ENCODE measurements around the gene POFUT1. TPM values are rescaled to one million over a fixed set of nuclear protein-coding genes. Genes with fewer than 3 reads are reported as not detected.
A peak's percentile ranks its signal among the peaks of the same experiment; 100 is the strongest.

POFUT1 gene
- total and polyA plus RNA-seq, 9 of the 15 experiments (the other 6 are each of a cell fraction or from before 2014, with no cell fraction given) = 3.5 to 44.7 (median 23.5) TPM

GRCh38 chr20:32189123-32189410, 18.6 kb upstream of the POFUT1 start:
- Histone ChIP-seq H3K4me1 (replicated peaks in 1 of 2; ENCODE audit: control insufficient read depth in 2 of 2, insufficient read depth in 2 of 2, low read length in 2 of 2) (peaks cover 0 to 2% of the 10 kb centered on the region in 2 experiments; a peak in 1 of 5 replicates), H3K9me3 (replicated peaks; ENCODE audit: control insufficient read depth, insufficient read depth, low read depth, low read length) (no peaks in the 10 kb centered on the region), H3K9me1 (ENCODE audit: control insufficient read depth, insufficient read depth, low read length) (no peaks in the 10 kb centered on the region), H4K20me1 (replicated peaks; ENCODE audit: control insufficient read depth, insufficient read depth, low read length) (no peaks in the 10 kb centered on the region), H3K79me2 (ENCODE audit: control insufficient read depth, insufficient read depth, low read length) (no peaks in the 10 kb centered on the region), H3K4me2 (ENCODE audit: insufficient read depth, low read length) (no peak overlapping the region), H3K4me3 (no peak overlapping the region), H3K36me3 (ENCODE audit: control insufficient read depth, insufficient read depth, low read length) (peaks cover 7% of the 10 kb centered on the region; the same call in 1 of the 3 replicates), H3K27ac (ENCODE audit: extremely low read depth, low read depth, low read length) (no peak overlapping the region), H3K27me3 (ENCODE audit: control insufficient read depth in 2 of 2, insufficient read depth in 2 of 2, low read length in 2 of 2) (no peaks in the 10 kb centered on the region), H3K9ac (ENCODE audit: insufficient read depth in 1 of 2, low read depth in 2 of 2, low read length in 2 of 2) (no peak overlapping the region), H2AFZ (ENCODE audit: low read depth, low read length) (no peak overlapping the region)
- no peak for ATAC-seq
- no TSS peak for BruUV-seq (replicated peaks)
- POLR2A ChIA-PET = interaction anchor here (1.0 to 1.1 kb wide), 3 partner anchors 12 to 282 kb away, joined by 3 read pairs; no protein-coding TSS in a partner anchor
- TF ChIP-seq ZBTB33 (CRISPR knock-in tag; IDR thresholded peaks at IDR 0.05) = peak; percentile 91
- TF ChIP-seq BCL6 (CRISPR knock-in tag; IDR thresholded peaks at IDR 0.05) = no peak
- no peak for TF ChIP-seq FOXJ3 (CRISPR knock-in tag; IDR thresholded peaks at IDR 0.05)
- TF ChIP-seq ZNF76 (CRISPR knock-in tag; IDR thresholded peaks at IDR 0.05; ENCODE audit: borderline replicate concordance) = no peak
- peak; percentile 47; the same call in 1 of the 2 replicates for TF ChIP-seq POLR2G (IDR thresholded peaks at IDR 0.05; ENCODE audit: low read depth, low read length)
- no peak for TF ChIP-seq RBM14 (IDR thresholded peaks at IDR 0.05; ENCODE audit: borderline replicate concordance, insufficient read depth, low read depth, low read length)
- 87% methylated on average over 9 of the region's 9 CpGs for WGBS (ENCODE audit: insufficient coverage, low coverage, missing lambda C conversion rate)
- CTCF ChIA-PET (ENCODE audit: low intra/inter-chr PET ratio) = no interaction called here
- intact Hi-C loops (cut with micrococcal nuclease) = no loop called here
- DNase-seq (ENCODE audit: extremely low read depth in 1 of 4, low spot score in 3 of 4) = no peak
- no peak for FAIRE-seq
- in situ Hi-C loops (cut with MboI) = no loop called here

All from K562 (cell line).